Right ventricle myocardium superior (tissue), 1 donor: ENCODE results near the gene RAP2B. TPM values are rescaled to one million over a fixed set of nuclear protein-coding genes. Genes with fewer than 3 reads are reported as not detected.

Experiments used
- ATAC-seq: fragments of 200-7000 bp; cut with Tn5 transposase; one replicate; pipeline ENCODE4 v1.9.1; 2020; ENCODE audit warnings: mild to moderate bottlenecking; ENCODE audit not compliant: poor library complexity
- DNase-seq: peaks from one replicate; pipeline ENCODE4 v3.0.0-alpha.2; 2020
- intact Hi-C: fragments of 100-400 bp; cut with DNase I; formaldehyde crosslinking; loops from one replicate; pipeline ENCODE4 v1.11.2; 2022
- total RNA-seq: library from RNA; stranded (reverse); fragmentation: NEBNext Ultra II Directional; extraction: Animal tissue kit (Norgen Biotek cat#: 25700); gene quantifications from one replicate; pipeline ENCODE4 v1.2.1, GENCODE V29; 2021
- donor health status: DM: no; HTN: yes; CAD: no; lungs with severe emphysema.

The RAP2B gene
- total RNA-seq, 1 donor from 2014 or later, result 2.8 TPM

GRCh38 chr3:153158189-153158588 lies 3.8 kb upstream of the RAP2B start:
- DNase-seq (no peak), ATAC-seq (no peak)
- intact Hi-C loops, result no loop called here

DNA sequence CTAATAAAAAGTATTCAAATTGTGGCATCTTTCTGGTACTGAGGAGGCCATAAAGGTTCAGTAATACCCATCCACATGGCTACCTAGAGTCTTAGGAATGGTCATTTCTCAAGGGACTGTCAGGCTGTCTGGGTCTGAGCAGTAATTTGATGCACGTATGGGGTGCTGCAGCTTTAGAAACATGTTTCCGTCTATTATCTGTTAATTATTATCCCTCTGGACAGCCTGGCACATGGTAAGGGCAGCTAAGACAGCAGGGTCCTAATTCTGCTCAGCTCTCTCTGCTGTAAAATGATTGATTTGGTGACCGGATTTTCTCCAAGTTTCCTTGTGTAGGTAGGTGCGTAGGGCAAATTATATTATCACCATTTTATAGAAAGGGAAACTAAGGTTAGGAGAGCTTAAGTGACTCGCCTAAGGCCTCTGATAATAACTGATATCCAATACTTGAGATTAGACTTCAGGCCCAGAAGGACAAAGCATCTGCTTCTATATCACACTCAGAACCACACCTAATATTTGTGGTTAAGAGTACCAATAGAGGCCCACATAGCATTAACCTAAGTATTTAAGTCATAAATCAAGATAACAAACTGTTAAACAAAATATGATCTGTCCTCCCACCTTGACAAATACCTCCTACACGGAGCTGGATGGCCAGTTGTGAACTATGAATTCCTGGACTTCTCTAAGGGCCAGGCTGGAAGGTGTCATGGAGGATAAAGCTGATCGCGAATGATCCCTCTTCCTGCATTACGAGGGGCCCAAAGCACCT lies 2.9 kb upstream of the RAP2B start:
- intact Hi-C loops, result no loop called here
- ATAC-seq (no peak), DNase-seq (no peak)

GRCh38 chr3:153159771-153160397 lies 2.1 kb upstream of the RAP2B start:
- intact Hi-C loops, result loop anchor here (5.0 kb wide), 1 partner anchor 118 kb away; no protein-coding TSS in a partner anchor
- no peak for DNase-seq
- ATAC-seq, result no peak

GRCh38 chr3:153160451-153161137 lies 1.4 kb upstream of the RAP2B start:
- peak; percentile 82 for DNase-seq
- intact Hi-C loops, result loop anchor here (5.0 kb wide), 1 partner anchor 118 kb away; no protein-coding TSS in a partner anchor
- ATAC-seq, result peak; percentile 19

- intact Hi-C loops, result loop anchor here (5.0 kb wide), 1 partner anchor 119 kb away; no protein-coding TSS in a partner anchor
- peak; percentile 88 for ATAC-seq
Measured at GRCh38 chr3:153161138-153161713, 800 bp upstream of the RAP2B start.

GRCh38 chr3:153162513-153163392 lies 727 bp downstream of the RAP2B start:
- intact Hi-C loops, result loop anchor here (5.0 kb wide), 1 partner anchor 120 kb away; no protein-coding TSS in a partner anchor
- DNase-seq (peak; percentile 63), ATAC-seq (peak; percentile 0)

More at GRCh38 chr3:153161138-153161713, 800 bp upstream of the RAP2B start:
- peak; percentile 94 for DNase-seq

DNA sequence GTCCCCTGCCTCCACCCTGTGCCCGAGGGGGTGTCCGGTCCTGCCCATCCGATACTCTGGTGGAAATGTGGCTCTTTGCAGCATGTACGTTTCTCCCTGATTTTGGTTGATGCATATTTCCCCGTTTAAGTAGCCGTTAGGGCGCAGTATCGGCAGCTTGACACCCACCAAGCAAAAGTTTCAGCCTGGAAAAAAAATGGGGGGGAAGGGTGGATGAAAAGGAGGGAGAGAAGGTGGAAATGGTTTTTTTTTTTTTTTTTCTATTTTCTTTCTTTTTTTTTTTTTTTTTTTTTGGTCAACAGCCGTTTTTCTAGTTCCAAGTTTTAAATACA lies 1.3 kb downstream of the RAP2B start:
- DNase-seq (no peak), ATAC-seq (no peak)
- intact Hi-C loops, result loop anchor here (5.0 kb wide), 1 partner anchor 121 kb away; no protein-coding TSS in a partner anchor

DNA sequence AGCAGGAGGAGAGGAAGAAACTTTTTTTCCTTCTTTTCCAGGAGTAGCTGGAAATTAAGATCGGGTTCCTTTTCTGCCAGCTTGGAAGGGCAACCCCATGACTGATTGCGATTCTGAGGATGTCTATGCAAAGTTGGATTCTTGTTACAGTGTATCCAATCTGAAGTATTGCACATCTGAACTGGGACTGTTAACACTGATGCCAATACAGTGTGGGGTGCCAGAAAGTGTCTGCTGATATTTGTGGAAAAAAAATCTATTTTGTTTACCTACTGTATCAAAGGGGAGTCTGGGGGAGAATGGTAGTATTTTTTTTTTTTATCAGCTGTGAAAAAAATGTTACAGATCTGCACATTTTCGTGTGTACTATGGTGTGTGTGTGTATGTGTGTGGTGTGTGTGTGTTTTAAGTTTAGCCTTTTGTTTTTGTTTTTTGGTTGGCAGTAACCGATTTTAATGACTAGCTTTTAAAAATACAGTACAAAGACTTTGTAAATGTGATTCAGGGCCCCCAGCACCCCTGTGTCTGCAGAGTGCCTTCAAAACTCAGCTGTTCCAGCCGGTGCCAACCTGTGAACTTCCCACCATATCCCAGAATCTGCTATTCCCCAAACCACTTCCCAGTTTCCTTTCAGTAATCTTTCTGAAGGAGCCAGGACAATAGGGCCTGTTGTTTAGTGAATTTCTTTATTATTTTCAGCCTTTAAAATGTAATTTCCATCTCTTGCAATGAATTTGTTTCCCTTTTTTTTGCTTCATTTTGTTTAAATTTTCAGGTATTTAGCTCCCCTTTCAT lies 1.9 kb downstream of the RAP2B start:
- DNase-seq (no peak), ATAC-seq (no peak)
- intact Hi-C loops, result loop anchor here (5.0 kb wide), 1 partner anchor 122 kb away; no protein-coding TSS in a partner anchor

GRCh38 chr3:153165261-153165681 lies 3.2 kb downstream of the RAP2B start:
- no peak for ATAC-seq
- DNase-seq, result no peak
- intact Hi-C loops, result no loop called here

GRCh38 chr3:153166206-153166605 lies 4.2 kb downstream of the RAP2B start:
- DNase-seq, result no peak
- no peak for ATAC-seq
- intact Hi-C loops, result no loop called here

DNA sequence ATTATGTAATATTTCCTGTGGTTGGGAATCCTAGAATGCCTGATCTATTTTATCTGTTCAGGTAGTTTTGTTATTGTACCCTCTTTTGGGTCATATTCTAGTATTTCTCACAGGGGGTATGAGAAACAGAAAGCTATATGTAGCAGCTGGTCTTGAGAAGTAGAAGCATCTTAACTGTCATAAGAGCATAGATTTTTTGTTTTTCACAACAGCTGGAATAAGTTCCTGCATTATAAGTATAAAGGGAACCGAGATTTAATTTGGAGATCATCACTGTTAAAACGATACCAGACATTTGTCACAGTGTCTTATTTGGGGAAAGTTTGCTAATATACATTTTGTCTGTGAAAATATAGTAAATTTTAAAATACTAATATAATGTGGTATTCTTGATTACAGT lies 4.8 kb downstream of the RAP2B start:
- ATAC-seq, result no peak
- intact Hi-C loops, result no loop called here
- no peak for DNase-seq

- intact Hi-C loops, result no loop called here
- ATAC-seq, result no peak
- no peak for DNase-seq
Measured at GRCh38 chr3:153169793-153170383, 7.9 kb downstream of the RAP2B start.

DNA sequence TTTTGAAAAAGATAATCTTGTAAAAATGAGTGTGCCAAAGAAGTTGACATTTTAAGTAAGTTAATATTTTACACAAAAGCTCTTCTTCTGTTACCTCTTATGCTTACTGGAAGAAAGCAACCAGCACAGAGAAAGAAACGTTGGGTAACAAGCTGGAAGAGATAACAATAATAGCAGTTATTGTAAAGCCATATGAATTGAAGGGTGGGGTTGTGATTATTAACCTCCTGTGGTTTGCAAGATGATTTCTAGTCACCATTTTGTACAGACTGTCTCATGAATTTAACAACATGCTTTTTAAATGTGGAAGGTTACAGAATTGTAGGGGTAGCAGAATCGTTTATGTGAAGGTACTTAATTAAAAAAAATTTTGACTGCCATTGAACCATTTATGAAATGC lies 9.2 kb downstream of the RAP2B start:
- intact Hi-C loops, result no loop called here
- DNase-seq (no peak), ATAC-seq (no peak)

DNA sequence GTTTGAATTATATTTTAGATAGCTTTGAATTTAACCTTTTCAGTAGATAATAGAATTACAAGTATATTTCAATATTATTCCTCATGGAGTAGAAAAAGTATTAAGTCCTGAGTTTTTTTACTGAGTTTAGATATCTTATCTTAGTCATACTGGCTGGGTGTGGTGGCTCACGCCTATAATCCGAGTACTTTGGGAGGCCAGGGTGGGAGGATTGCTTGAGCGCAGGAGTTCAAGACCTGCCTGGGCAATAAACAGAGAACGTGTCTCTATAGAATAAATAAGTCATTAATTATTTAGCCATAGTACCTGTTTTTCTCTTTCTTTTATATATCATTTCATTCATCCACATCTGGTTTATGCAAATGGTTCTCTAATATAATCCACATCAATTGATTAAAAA lies 9.9 kb downstream of the RAP2B start:
- ATAC-seq, result no peak
- intact Hi-C loops, result no loop called here
- no peak for DNase-seq

DNA sequence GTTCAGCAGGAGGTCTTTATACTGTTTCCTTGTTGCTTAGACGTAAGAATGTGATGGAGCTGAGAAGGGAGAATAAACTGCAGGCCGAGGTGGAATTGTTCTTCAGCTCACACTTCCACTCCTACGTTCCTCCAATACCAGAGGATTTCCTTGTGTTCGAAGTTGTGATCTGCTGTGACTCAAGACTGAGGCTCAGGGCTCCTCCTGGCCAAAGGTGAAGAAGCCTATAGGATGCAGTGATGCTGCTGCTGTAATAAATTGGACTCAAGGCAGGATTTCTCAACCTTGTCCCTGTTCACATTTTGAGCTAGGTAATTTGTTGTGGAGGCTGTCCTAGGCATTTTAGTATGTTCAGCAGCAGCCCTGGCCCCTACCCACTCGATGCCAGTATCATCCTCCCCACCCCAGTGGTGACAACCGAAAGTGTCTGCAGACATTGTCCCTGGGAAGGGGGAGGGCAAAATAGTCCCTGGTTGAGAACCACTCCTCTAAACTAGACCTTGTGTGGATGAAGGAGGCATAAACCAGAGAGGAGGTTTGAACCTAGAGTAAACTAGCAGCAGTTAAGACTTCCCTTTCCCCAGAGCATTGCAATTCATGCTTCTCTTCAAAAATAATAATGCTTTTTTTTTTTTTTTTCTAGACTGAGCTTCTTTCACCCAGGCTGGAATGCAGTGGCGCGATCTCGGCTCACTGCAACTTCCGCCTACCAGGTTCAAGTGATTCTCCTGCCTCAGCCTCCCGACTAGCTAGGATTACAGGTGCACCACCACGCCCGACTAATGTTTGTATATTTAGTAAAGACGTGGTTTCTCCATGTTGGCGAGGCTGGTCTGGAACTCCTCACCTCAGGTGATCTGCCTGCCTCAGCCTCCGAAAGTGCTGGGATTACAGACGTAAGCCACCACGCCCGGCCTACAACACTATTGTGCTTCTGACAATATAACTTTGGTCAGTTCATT lies 11.1 kb downstream of the RAP2B start:
- intact Hi-C loops, result no loop called here
- ATAC-seq, result no peak

More for the DNA sequence above, 11.1 kb downstream of the RAP2B start:
- DNase-seq, result no peak
